OCI-LY3 (cell line): ENCODE results near the gene SYTL3.

Source experiments
- EZH2phosphoT487 ChIP-seq: fragments of 200-600 bp; shearing (Covaris generic); IDR thresholded peaks from 2 replicates; pipeline ENCODE4 v1.6.1; 2018; ENCODE audit warnings: antibody characterized with exemption, mixed run types, low read depth
- TF ChIP-seq, protein P1 (sequence below): fragments of 200-600, 300-600 bp; sonication (generic); IDR thresholded peaks from 2 replicates; pipeline ENCODE4 v1.5.1; 2014; ENCODE audit warnings: antibody characterized with exemption, low read length, low read depth

DNA sequence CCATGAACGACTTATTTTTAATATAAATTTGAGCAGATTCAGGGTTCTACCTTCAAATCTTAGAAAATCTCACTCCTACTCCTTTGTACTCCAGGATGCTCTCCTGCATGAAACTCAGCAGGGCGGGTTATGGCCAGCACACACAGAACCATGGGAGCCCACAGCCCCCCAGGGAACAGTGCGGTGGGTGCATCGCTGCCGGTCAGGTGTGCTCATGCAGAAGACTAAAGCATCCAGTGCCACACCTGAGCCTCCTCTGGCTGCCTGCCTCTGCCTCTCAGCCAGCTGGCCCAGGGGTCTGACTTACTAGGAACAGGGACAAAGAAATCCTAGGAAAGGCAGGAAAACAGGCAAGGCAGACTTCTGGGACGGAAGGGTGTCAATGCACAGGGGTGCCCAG is 137.5 kb downstream of the SYTL3 start:
- TF ChIP-seq, protein P1, sequence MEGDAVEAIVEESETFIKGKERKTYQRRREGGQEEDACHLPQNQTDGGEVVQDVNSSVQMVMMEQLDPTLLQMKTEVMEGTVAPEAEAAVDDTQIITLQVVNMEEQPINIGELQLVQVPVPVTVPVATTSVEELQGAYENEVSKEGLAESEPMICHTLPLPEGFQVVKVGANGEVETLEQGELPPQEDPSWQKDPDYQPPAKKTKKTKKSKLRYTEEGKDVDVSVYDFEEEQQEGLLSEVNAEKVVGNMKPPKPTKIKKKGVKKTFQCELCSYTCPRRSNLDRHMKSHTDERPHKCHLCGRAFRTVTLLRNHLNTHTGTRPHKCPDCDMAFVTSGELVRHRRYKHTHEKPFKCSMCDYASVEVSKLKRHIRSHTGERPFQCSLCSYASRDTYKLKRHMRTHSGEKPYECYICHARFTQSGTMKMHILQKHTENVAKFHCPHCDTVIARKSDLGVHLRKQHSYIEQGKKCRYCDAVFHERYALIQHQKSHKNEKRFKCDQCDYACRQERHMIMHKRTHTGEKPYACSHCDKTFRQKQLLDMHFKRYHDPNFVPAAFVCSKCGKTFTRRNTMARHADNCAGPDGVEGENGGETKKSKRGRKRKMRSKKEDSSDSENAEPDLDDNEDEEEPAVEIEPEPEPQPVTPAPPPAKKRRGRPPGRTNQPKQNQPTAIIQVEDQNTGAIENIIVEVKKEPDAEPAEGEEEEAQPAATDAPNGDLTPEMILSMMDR, result no peak
- TF ChIP-seq EZH2phosphoT487, result no peak
